H9 (cell line): ENCODE data around the gene UBTF. TPM values are rescaled to one million over a fixed set of nuclear protein-coding genes. Genes with fewer than 3 reads are reported as not detected.

Experiments used
- DNase-seq: peaks from one replicate; pipeline ENCODE4 v3.0.0-alpha.2; 2017
- H2AFZ ChIP-seq: one replicate; pipeline ENCODE4 v1.6.1; 2013; ENCODE audit warnings: mild to moderate bottlenecking, low read length, control low read depth, moderate library complexity
- H2AK5ac ChIP-seq: 2 replicates; pipeline ENCODE4 v1.6.1; 2013; ENCODE audit warnings: low read length, control low read depth, mixed read lengths; ENCODE audit not compliant: insufficient read length
- H2BK120ac ChIP-seq: one replicate; pipeline ENCODE4 v1.6.1; 2013; ENCODE audit warnings: low read depth, mild to moderate bottlenecking, low read length, control low read depth, inconsistent platforms; ENCODE audit not compliant: poor library complexity, severe bottlenecking
- H2BK12ac ChIP-seq: 2 replicates; pipeline ENCODE4 v1.6.1; 2013; ENCODE audit warnings: low read length, control low read depth, mixed read lengths, low read depth; ENCODE audit not compliant: insufficient read length
- H2BK15ac ChIP-seq: 2 replicates; pipeline ENCODE4 v1.6.1; 2013; ENCODE audit warnings: low read depth, low read length, control low read depth
- H2BK20ac ChIP-seq: one replicate; pipeline ENCODE4 v1.6.1; 2013; ENCODE audit warnings: low read depth, mild to moderate bottlenecking, low read length, control low read depth, inconsistent platforms; ENCODE audit not compliant: poor library complexity, severe bottlenecking
- H2BK5ac ChIP-seq: 2 replicates; pipeline ENCODE4 v1.6.1; 2013; ENCODE audit warnings: low read length, control low read depth, mixed read lengths; ENCODE audit not compliant: insufficient read length
- H3K14ac ChIP-seq: 2 replicates; pipeline ENCODE4 v1.6.1; 2013; ENCODE audit warnings: low read length, control low read depth; ENCODE audit not compliant: insufficient read depth
- H3K18ac ChIP-seq: 2 replicates; pipeline ENCODE4 v1.6.1; 2013; ENCODE audit warnings: low read depth, mild to moderate bottlenecking, mixed read lengths, low read length, control low read depth; ENCODE audit not compliant: insufficient read length
- H3K23ac ChIP-seq: 2 replicates; pipeline ENCODE4 v1.6.1; 2013; ENCODE audit warnings: low read length, control low read depth, mixed read lengths, low read depth; ENCODE audit not compliant: insufficient read length
- H3K23me2 ChIP-seq: 2 replicates; pipeline ENCODE4 v1.6.1; 2013; ENCODE audit warnings: low read depth, mild to moderate bottlenecking, mixed read lengths, low read length, control low read depth; ENCODE audit not compliant: insufficient read length, poor library complexity, severe bottlenecking
- H3K27ac ChIP-seq: 2 replicates; pipeline ENCODE4 v1.5.1; 2013; ENCODE audit warnings: low read length, control low read depth, mixed read lengths, low read depth; ENCODE audit not compliant: insufficient read length
- H3K27me3 ChIP-seq: 2 replicates; pipeline ENCODE4 v1.6.1; 2013; ENCODE audit warnings: low read length, control low read depth, inconsistent platforms; ENCODE audit not compliant: insufficient read depth
- H3K4ac ChIP-seq: 2 replicates; pipeline ENCODE4 v1.6.1; 2013; ENCODE audit warnings: low read depth, mild to moderate bottlenecking, control low read depth, inconsistent platforms, low read length, moderate library complexity
- H3K4me1 ChIP-seq: 2 replicates; pipeline ENCODE4 v1.6.1; 2013; ENCODE audit warnings: low read length, control low read depth, inconsistent platforms; ENCODE audit not compliant: insufficient read depth
- H3K4me2 ChIP-seq: 2 replicates; pipeline ENCODE4 v1.6.1; 2013; ENCODE audit warnings: low read length, control low read depth, mixed read lengths; ENCODE audit not compliant: insufficient read length, insufficient read depth
- H3K56ac ChIP-seq: 2 replicates; pipeline ENCODE4 v1.6.1; 2013; ENCODE audit warnings: low read depth, mild to moderate bottlenecking, mixed read lengths, low read length, control low read depth; ENCODE audit not compliant: insufficient read length
- H3K79me1 ChIP-seq: 2 replicates; pipeline ENCODE4 v1.6.1; 2013; ENCODE audit warnings: low read depth, mild to moderate bottlenecking, moderate library complexity, low read length, control low read depth, inconsistent platforms; ENCODE audit not compliant: insufficient read depth, poor library complexity, severe bottlenecking
- H3K79me2 ChIP-seq: 2 replicates; pipeline ENCODE4 v1.6.1; 2013; ENCODE audit warnings: low read length, control low read depth, inconsistent platforms; ENCODE audit not compliant: insufficient read depth
- H3K9ac ChIP-seq: 2 replicates; pipeline ENCODE4 v1.6.1; 2013; ENCODE audit warnings: low read length, control low read depth, mixed read lengths; ENCODE audit not compliant: insufficient read length; ENCODE audit errors: extremely low read depth
- H3K9me3 ChIP-seq: one replicate; pipeline ENCODE4 v1.6.1; 2013; ENCODE audit warnings: low read depth, low read length, inconsistent platforms; ENCODE audit not compliant: control insufficient read depth
- H3T11ph ChIP-seq: one replicate; pipeline ENCODE4 v1.6.1; 2013; ENCODE audit warnings: mild to moderate bottlenecking, low read length, control low read depth, inconsistent platforms
- H4K20me1 ChIP-seq: one replicate; pipeline ENCODE4 v1.6.1; 2013; ENCODE audit not compliant: control insufficient read depth, insufficient read length, insufficient read depth
- H4K5ac ChIP-seq: 2 replicates; pipeline ENCODE4 v1.6.1; 2013; ENCODE audit warnings: low read depth, mild to moderate bottlenecking, mixed read lengths, low read length, control low read depth; ENCODE audit not compliant: insufficient read length
- H4K8ac ChIP-seq: replicated peaks from 2 replicates; pipeline ENCODE4 v1.6.1; 2013; ENCODE audit warnings: low read length, control low read depth, mixed read lengths, low read depth; ENCODE audit not compliant: insufficient read length
- H4K91ac ChIP-seq: 2 replicates; pipeline ENCODE4 v1.6.1; 2013; ENCODE audit warnings: low read depth, mild to moderate bottlenecking, moderate library complexity, mixed read lengths, low read length, control low read depth; ENCODE audit not compliant: insufficient read length
- H3K27ac Mint-ChIP-seq, 3 experiments: 2 replicates in 2 of 3; 3 replicates in 1 of 3; pipeline ENCODE4 v1.8.0; 2020 to 2021; ENCODE audit warnings: mixed read lengths in 3 of 3, mild to moderate bottlenecking in 1 of 3, moderate library complexity in 1 of 3
- H3K27me3 Mint-ChIP-seq: 2 replicates; pipeline ENCODE4 v1.8.0; 2021; ENCODE audit warnings: low read depth, mild to moderate bottlenecking, moderate library complexity, mixed read lengths
- H3K36me3 Mint-ChIP-seq, 3 experiments: 2 replicates in 2 of 3; 3 replicates in 1 of 3; pipeline ENCODE4 v1.8.0; 2020 to 2021; ENCODE audit warnings: low read depth in 3 of 3, mixed read lengths in 3 of 3; ENCODE audit not compliant: insufficient read depth in 1 of 3
- H3K4me1 Mint-ChIP-seq, 2 experiments: 2 replicates each; pipeline ENCODE4 v1.8.0; 2020; ENCODE audit warnings: mixed read lengths in 2 of 2
- H3K4me3 Mint-ChIP-seq, 2 experiments: 2 replicates in 1 of 2; 3 replicates in 1 of 2; pipeline ENCODE4 v1.8.0; 2020 to 2021; ENCODE audit warnings: mild to moderate bottlenecking in 2 of 2, mixed read lengths in 2 of 2, moderate library complexity in 1 of 2
- H3K9me3 Mint-ChIP-seq, 2 experiments: 2 replicates in 1 of 2; 3 replicates in 1 of 2; pipeline ENCODE4 v1.8.0; 2020; ENCODE audit warnings: mild to moderate bottlenecking in 2 of 2, mixed read lengths in 2 of 2, moderate library complexity in 1 of 2
- CTCF ChIP-seq: fragments of 200-600 bp; sonication (generic); conservative IDR thresholded peaks from 3 replicates; pipeline ENCODE4 v1.8.0; 2021; ENCODE audit warnings: antibody characterized with exemption, mild to moderate bottlenecking
- WGBS: extraction: QIAGEN DNeasy Blood & Tissue Kit; methylation state at CpG from one replicate; pipeline ENCODE4 v1.1.7; 2013; ENCODE audit warnings: missing lambda C conversion rate, low lambda C conversion rate, mixed read lengths; ENCODE audit not compliant: insufficient read length; ENCODE audit errors: extremely low coverage; 5-methylcytosine and 5-hydroxymethylcytosine counted together
- total RNA-seq: library from RNA; stranded (reverse); gene quantifications from 2 replicates; pipeline ENCODE4 v1.2.1, GENCODE V29; 2021

UBTF gene
- total RNA-seq, 1 experiment from 2014 or later, result 151 TPM

- Histone ChIP-seq H2BK15ac (no peak overlapping the region), H3K56ac (no peak overlapping the region), H3K27me3 (no peaks in the 10 kb centered on the region), H4K8ac (no peak overlapping the region), H4K91ac (no peak overlapping the region), H2AK5ac (no peak overlapping the region), H3K79me1 (no peaks in the 10 kb centered on the region), H2AFZ (no peak overlapping the region), H3K9me3 (no peaks in the 10 kb centered on the region), H2BK5ac (no peak overlapping the region), H2BK120ac (no peak overlapping the region), H2BK12ac (no peak overlapping the region), H3K18ac (no peak overlapping the region), H3K14ac (no peak overlapping the region), H3K23ac (no peak overlapping the region), H4K5ac (no peak overlapping the region), H3K27ac (no peak overlapping the region), H3K4me1 (no peaks in the 10 kb centered on the region), H2BK20ac (no peak overlapping the region), H3T11ph (no peak overlapping the region), H3K4ac (no peak overlapping the region), H3K9ac (no peak overlapping the region), H3K23me2 (no peaks in the 10 kb centered on the region), H3K79me2 (no peaks in the 10 kb centered on the region), H4K20me1 (no peaks in the 10 kb centered on the region), H3K4me2 (no peak overlapping the region)
- H3K36me3 Mint-ChIP-seq, result peaks cover 12 to 32% (median 18%) of the 10 kb centered on the region in 3 experiments
- no peaks in the 10 kb centered on the region; the same call in 1 of the 2 replicates for H3K27me3 Mint-ChIP-seq
- H3K4me3 Mint-ChIP-seq, result peak overlapping the region in 1 of 2 experiments; percentile 11; a peak in 1 of 5 replicates
- H3K9me3 Mint-ChIP-seq, result no peaks in the 10 kb centered on the region
- H3K27ac Mint-ChIP-seq, result no peak overlapping the region; a peak in 1 of 7 replicates
- peak; percentile 84 for TF ChIP-seq CTCF
- peak; percentile 89 for DNase-seq
- WGBS, result no CpG with 5 or more reads among the region's 9 CpGs
- peaks cover 22 to 28% of the 10 kb centered on the region in 2 experiments for H3K4me1 Mint-ChIP-seq
Observed at GRCh38 chr17:44203731-44204440, 15.6 kb downstream of the UBTF start.
